D341Med (cell line): ENCODE measurements around the gene PCNX3.
A peak's percentile ranks its signal among the peaks of the same experiment; 100 is the strongest.

Source experiments
- DNase-seq: peaks from one replicate; pipeline ENCODE4 v3.0.0; 2012; ENCODE audit warnings: low spot score

Gene PCNX3

DNA sequence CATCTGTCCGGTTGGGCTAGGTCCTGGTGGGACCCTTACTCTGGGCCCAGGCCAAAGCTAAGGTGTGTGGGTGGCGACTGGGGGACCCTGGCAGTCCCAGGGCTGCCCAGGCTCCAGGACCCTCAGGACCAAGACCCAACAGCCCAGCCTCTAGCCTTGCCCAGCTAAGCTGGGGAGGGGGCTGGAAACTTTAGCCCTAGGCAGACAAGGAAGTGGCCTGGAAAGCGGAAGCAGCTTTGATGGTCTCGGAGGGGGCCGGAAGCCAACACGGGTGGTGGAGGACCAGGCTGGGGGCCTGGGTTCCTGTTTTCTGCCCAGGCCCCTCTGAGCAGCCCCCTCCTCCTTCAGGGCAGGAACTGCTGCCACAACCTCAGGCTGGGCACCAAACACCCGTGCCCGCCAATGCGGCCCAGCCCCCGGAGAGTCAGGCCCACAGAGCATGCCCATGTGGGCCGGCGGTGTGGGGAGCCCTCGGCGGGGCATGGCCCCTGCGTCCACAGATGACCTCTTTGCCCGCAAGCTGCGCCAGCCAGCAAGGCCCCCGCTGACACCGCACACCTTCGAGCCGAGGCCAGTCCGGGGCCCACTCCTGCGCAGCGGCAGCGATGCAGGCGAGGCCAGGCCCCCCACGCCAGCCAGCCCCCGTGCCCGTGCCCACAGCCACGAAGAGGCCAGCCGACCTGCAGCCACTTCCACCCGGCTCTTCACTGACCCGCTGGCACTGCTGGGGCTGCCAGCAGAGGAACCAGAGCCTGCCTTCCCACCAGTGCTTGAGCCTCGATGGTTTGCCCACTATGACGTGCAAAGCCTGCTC, 25.1 kb downstream of the PCNX3 start:
- DNase-seq, result no peak

DNA sequence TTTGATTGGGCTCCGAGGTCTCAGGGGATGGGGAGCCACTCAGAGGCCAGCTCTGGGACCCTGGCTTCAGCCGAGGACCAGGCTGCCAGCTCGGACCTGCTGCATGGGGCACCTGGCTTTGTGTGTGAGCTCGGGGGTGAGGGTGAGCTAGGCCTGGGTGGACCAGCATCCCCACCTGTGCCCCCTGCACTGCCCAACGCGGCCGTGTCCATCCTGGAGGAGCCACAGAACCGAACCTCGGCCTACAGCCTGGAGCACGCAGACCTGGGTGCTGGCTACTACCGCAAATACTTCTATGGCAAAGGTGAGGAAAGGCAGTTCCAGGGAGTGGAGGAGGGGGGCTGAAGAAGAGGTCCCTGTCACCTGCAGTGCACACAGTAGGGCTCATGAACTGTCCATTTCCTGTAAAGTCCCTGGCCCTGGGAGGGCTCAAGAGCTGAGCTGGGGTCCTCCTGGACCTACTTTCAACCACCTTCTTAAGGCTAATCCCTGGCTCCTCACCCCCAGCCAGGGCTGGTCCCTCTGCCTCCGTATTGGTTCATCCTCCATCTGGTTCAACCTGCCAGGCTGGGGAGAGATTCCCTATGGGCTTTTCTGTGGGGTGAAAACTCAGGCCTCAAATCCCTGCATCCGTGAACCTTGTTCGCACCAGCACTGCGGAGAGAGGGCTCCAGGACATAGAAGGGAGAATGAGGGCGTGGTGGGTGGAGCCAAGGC, 25.9 kb downstream of the PCNX3 start:
- DNase-seq, result no peak

DNA sequence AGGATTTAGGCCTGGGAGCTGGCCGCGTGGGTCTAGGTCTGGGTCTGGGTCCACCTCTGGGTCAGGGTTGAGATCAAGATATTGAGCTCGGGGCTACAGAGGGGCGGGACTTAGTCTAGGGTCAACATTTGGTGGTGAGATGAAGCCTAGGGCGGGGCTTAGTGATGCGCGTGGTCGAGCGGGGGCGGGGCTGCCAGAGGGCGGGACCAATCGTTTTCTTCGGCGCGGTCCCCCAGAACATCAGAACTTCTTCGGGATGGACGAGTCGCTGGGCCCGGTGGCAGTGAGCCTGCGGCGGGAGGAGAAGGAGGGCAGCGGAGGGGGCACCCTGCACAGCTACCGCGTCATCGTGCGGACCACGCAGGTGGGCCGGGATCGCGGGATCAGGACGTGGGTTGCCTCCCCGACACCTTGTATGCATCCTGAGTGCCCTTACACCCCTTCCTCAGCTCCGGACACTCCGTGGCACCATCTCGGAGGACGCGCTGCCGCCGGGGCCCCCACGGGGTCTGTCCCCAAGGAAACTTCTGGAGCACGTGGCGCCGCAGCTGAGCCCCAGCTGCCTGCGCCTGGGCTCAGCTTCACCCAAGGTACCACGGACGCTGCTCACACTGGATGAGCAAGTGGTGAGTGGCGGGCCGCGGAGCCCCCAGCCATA, 26.6 kb downstream of the PCNX3 start:
- no peak for DNase-seq

DNA sequence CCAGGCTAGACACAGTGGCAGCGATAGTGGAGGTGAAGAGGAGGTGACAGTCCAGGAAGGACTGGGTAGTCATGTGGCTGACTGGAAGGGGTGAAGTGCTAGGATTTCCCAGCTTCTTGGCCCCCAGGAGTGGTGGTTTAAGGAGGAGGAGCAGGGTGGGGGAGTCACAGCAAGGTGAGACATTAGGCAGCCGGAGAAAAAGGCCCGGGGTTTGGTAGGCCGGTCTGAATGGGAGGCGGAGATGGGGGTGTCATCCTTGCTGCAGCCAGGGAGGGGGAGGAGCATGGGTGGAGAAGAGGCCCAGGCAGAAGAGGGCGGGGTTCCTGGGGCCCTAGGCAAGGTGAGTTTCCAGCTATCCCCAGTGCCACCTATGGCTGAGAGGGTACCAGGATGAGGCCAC, 28.4 kb downstream of the PCNX3 start:
- no peak for DNase-seq

DNA sequence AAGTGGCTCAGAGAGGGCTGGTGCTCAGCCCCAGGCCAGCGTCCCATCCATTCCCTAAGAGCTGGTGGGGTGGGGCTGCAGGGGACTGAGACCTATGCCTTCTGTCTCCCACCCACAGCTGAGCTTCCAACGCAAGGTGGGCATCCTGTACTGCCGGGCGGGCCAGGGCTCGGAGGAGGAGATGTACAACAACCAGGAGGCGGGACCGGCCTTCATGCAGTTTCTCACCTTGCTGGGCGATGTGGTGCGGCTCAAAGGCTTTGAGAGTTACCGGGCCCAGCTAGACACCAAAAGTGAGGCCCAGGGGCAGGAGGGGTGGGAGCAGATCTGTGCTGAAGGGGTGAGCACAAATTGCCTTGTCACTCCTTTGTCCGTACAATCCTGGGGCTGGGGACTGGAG, 29.3 kb downstream of the PCNX3 start:
- no peak for DNase-seq

DNA sequence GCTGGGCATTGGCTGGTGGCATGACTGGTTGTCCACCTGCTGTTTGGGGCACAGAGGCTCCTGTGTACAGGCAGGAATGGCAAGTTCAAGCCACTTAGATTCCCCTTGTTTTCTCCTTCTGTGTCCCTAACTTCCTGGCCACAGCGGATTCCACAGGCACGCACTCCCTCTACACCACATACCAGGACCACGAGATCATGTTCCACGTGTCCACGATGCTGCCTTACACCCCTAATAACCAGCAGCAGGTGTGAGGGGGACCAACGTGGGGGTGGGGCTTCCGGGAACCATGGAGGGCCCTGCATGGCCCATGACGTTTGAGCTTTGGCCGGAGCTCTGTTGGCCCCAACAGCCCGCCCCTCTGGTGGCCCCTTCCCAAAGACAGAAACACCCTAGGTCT, 30.1 kb downstream of the PCNX3 start:
- no peak for DNase-seq

DNA sequence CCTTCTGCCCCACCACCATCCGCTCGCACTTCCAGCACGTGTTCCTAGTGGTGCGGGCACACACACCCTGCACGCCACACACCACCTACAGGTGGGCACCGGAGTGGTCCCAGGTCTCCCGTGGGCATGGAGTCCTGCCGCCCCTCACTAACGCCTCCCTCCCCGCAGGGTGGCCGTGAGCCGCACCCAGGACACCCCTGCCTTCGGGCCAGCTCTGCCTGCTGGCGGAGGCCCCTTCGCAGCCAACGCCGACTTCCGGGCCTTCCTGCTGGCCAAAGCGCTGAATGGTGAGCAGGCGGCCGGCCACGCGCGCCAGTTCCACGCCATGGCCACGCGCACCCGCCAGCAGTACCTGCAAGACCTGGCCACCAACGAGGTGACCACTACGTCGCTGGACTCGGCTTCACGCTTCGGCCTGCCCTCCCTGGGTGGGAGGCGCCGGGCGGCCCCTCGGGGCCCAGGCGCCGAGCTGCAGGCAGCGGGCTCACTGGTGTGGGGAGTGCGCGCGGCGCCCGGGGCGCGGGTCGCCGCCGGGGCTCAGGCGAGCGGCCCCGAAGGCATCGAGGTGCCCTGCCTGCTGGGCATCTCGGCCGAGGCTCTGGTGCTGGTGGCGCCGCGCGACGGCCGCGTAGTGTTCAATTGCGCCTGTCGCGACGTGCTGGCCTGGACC, 30.8 kb downstream of the PCNX3 start:
- no peak for DNase-seq

DNA sequence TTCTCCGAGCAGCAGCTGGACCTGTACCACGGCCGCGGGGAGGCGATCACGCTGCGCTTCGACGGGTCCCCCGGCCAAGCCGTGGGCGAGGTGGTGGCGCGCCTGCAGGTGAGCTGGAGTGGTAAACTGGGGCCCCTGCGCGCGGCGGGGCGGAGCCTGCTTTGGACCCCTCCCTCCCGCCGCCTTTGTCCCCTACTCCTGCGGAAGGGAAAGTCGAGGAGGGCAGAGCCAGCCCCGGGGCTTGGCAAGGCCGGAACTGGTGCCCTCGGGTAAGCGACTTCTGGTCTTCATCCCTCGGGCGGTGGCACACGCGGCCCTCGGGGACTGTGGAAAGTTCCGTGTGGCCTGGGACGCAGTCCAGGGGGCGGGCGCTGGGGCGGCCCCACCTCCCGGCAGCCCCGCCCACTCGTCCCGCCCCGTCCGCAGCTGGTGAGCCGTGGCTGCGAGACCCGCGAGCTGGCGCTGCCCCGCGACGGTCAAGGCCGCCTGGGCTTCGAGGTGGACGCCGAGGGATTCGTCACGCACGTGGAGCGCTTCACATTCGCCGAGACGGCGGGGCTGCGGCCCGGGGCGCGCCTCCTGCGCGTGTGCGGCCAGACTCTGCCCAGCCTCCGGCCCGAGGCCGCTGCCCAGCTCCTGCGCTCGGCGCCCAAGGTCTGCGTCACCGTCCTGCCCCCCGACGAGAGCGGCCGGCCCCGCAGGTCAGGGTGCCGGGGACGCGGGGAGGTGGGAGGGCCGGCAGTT, 31.6 kb downstream of the PCNX3 start:
- peak; percentile 79 for DNase-seq

DNA sequence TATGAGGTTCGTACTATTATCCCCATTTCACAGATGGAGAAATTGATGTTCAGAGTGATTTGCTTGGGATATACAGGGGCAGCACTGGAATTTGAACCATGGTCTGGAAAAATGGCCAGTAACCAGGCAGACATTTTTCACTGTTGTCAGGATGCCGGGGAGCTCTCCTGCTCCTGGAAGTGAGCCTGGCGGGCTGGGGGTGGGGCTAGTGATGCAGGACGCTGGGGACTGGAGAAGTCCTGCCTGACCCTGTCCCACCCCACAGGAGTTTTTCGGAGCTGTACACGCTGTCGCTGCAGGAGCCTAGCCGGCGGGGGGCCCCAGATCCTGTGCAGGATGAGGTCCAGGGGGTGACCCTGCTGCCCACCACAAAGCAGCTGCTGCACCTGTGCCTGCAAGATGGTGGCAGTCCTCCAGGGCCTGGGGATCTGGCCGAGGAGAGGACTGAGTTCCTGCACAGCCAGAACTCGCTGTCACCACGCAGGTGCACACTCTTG, 33.5 kb downstream of the PCNX3 start:
- no peak for DNase-seq

DNA sequence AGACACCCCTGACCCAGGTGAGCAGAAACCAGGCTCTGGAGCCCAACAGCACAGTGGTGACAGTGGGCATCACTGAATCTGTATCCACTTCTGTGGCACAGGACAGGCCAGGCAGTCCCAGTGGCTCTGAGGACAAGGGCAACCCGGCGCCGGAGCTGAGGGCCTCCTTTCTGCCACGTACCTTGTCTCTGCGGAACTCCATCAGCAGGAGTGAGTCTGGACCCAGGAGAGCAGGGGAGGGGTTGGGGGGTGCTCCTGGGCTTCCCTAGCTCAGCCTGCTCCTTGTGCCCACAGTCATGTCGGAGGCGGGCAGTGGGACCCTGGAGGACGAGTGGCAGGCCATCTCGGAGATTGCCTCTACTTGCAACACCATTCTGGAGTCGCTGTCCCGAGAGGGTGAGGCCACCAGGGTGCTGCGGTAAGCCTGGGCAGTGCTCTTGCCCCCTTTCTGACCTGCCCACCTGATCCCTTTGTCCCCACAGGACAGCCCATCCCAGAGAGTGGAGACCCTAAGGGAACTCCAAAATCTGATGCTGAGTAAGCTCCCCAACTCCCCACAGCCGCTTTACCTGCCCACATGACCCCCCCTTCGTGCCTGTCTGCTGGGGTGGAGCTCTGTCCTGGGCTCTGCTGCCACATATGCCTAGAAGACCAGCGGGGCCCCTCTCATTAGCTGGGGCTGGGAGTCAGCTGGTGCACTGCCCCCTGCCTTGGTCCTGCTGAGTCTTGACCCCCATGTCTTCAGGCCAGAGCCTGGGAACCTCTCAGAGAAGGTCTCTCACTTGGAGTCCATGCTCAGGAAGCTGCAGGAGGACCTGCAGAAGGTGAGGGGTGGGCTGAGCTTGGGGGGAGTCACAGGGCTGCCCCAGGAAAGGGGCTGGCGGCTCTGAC, 34.3 kb downstream of the PCNX3 start:
- no peak for DNase-seq

DNA sequence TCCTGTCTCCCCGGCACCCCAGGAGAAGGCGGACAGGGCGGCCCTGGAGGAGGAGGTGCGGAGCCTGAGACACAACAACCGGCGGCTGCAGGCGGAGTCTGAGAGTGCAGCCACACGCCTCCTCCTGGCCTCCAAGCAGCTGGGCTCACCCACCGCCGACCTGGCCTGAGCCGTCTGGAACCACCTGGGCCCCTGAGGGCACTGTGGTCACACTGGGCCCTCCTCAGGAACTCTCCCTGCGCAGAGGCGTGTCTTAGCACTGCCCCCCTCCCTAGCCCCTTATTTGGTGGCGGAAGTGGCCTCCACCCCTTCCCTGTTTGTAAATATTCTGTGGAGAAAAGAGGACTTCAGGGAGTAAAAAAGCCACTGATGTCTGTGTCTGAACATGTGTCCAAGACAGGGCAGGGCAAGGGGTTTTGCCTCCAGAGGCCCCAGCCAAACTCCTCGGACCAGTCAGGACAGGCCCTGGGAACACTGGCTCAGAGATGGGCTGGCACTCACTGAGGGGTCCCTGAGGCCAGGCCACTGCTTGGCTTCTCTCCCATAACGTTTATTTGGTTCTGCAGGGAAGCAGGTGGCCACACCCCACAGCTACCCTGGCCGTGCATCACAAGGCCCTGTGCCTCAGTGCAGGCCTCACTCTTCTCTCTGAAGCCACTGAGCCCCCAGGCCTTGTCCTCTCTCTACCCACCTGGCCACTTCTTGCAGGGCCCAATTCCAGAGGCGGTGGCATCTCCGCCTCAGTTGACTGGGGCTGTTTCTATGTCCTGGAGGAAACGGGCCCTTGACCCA, 35.2 kb downstream of the PCNX3 start:
- no peak for DNase-seq

DNA sequence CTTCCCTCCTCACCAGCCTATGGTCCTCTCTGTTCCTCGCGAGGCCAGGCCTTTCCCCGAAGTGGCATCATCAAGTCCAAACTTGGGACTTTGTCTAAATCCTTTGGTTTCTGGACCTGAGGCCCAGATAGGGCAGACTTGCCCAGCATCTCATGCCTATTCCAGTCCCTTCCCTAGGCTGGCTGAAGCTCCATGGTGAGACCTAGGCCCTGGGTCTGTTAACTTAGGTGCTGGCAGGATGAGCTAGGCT, 35.7 kb downstream of the PCNX3 start:
- DNase-seq, result no peak

DNA sequence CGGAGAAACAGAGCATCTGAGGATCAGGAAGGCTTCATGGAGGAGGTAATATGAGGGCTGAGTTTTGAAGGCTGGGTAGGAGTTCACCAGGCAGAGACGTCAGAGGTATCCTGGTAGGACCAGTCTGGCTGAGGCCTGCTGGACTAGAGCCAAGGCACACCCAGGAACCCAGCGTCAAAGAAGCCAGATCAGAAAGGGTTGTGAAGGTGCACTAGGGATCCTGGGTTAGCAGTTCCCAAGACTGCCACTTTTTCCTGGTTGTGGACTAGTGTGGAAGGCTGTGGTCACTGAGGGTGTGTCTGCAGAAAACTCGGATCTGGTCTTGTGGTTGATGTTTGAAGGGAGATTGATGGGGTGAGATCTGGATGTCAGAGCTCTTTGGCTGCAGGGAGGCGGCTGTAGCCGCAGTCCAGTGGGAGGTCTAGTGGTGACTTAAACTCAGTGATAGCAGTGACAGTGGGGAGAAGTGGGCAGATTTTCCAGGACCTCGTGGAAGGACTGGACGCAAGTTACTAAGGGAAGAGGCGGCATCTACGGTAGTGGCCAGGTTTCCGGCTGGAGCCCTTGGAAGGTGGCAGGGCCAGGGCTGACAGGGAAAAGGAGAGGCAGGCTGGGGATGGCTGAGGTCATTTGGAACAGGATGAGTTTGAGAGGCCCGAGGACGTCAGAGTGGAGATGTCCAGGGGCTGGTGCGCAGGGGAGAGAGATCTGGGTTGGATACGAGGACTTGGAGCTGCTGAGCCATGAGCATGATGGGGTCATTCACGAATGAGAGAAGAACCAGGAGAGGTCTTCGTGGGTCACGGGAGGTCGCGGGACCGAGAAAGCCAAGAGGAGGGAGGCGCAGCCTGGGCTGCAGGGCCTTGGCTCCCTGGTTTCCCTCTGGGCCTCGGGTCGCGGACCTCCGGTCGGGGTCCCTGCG, 36.3 kb downstream of the PCNX3 start:
- DNase-seq, result no peak

DNA sequence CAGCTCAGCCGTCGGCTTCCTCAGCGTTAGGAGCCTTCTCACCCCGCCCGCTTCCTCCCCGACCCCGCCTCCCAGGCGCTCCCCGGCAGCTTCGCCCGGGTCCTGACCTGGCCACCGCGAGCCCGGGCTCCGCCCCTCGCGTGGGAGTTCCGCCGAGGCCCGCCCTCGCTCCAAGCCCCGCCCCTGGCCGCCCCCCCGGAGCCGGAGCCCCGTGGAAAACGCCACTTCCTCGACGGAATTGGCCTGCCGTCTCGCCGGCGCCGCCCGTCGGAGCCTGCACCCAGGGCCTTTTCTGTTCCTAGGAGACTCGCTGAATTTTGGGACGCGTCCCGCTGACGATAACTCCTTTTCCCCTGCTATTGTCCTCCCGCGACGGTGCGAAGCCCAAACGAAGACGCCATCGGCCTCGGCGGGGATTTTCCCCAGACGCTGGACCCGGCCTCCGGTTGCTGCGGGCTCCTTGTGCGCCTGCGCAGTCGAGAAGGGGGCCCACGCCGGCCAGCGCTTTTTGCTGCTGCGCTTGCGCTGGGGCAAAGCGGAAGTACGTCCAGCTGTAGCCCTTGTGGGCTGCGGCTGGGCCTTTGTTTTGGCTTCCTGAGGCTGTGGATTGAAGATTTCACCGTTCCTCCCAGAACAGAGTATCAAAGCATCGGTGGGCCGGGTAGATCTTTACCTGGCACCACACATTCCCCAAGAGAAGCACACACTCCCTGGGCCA, 37.1 kb downstream of the PCNX3 start:
- DNase-seq, result peak; percentile 98

DNA sequence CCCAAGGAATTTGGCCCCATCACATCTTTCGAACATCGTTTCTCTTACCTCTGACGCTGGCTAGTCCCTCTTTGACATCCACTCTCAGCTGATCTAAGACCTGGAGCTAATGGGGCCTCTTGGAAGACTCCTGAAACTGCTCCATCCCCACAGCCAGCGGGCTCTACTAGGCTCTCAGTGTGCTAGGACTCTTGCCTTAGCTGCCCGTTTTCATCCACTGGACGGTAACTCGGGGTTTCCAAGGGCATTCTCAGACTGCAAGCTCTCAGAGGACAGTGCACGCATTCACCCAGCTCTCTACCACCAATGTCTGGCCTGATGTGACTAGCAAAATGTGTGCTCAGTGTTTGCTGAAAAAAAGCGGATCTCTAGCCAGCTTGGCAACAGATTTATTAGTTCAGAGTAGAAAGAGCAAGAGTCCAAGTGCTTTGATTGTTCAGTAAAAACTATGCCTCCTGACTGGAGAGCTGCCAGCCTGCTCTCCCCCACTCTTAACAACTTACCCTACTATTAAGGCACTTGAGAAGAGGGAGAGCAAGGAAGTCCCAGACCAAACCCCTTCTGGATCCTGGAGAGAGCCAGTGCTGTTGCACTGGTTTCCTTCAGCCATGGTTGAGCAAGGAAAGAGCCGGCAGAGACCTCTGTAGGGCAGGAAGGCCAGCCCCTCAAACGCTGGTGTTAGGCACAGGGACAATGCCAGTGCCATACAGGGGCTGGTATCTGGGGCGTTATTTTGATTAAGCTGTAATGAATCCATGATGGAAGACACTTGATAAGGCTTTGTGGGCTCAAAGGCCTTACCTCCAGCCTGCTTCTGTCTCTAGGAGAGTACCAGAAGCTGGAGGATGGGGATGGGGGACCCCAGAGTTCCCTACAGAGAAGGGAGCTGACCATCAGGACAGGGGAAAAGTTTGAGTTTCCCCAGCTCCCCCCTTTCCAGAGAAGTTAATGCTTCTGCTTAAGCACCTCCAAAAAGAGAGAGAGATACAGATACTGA, 38.0 kb downstream of the PCNX3 start:
- DNase-seq, result peak; percentile 15

DNA sequence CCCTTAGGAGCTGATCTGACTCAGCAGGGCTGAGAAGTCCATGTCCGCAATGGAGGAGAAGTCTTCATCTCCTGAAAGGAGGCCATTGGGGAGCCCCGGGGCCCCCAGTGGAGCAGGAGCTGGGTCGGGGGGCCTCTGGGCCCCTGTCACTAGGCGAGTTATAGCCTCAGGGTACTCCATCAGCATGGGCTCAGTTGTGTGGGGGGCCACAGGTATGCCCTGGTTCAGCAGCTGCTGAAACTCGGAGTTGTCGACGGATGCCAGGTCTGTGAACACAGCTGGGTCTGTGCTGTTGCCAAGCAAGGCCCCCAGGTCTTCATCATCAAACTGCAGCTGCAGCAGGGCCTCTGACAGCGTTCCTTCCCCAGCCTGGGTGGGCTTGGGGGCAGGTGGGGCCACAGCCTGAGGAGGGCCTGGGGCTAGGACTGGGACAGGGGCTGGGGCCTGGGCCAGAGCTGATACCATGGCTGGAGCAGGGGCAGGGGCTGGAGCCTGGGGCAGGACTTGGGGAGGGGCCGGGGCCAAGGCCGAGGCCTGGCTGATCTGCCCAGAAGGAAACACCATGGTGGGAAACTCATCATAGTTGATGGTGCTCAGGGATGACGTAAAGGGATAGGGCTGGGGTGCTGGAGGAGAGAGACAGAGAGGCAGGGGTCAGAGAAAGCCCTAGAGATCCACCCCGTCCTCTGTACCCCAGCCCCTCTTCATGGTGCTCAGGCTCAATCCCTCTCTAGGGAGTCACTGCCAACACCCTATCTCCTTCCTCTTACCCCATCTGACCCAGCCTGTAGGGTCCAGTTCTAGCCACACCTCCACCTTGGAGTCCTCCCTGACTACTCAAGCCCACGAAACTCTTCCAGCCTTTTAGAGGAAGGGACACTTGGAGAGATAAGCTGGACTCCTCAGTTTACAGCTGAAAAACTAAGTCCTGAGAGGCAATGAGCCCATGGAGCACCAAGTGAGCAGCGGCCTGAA, 39.1 kb downstream of the PCNX3 start:
- peak; percentile 14 for DNase-seq
